B cell (primary cell): Measurements from ENCODE around the gene SLC48A1. TPM values are rescaled to one million over a fixed set of nuclear protein-coding genes. Genes with fewer than 3 reads are reported as not detected.

Experiments used
- ATAC-seq: fragments of 200-7000 bp; cut with Tn5 transposase; one replicate; pipeline ENCODE4 v1.10.0; 2021; ENCODE audit warnings: low read depth, mild to moderate bottlenecking, moderate number of reproducible peaks, moderate library complexity
- CTCF ChIA-PET: fragments of 350-600 bp; sonication (Branson Sonifier 250); formaldehyde crosslinking; loops from one replicate; lab custom pipeline; 2021; ENCODE audit warnings: antibody characterized with exemption, inconsistent platforms; lab: Charles Lee
- POLR2A ChIA-PET: fragments of 350-600 bp; sonication (Branson Sonifier 250); formaldehyde crosslinking; loops from one replicate; lab custom pipeline; 2021; ENCODE audit warnings: antibody characterized with exemption; lab: Charles Lee
- DNase-seq: peaks from one replicate; pipeline ENCODE4 v3.0.0; 2013
- H2AFZ ChIP-seq: 2 replicates; pipeline ENCODE4 v1.6.1; 2012; ENCODE audit warnings: mild to moderate bottlenecking, low read depth, low read length; ENCODE audit not compliant: insufficient read depth, poor library complexity, severe bottlenecking
- H3K27ac ChIP-seq, 2 donors: 1 replicate in 1 of 2; 2 replicates in 1 of 2; pipeline ENCODE4 v1.5.1; 2012 to 2013; ENCODE audit warnings: low read length in 2 of 2, mild to moderate bottlenecking in 2 of 2, moderate library complexity in 1 of 2
- H3K27me3 ChIP-seq, 4 experiments: fragments of 200-600 bp in 1 of 4; sonication (generic) in 1 of 4; replicated peaks in 1 of 4; 1 replicate in 2 of 4; 2 replicates in 2 of 4; pipeline versions ENCODE4 v1.6.1 to v1.7.0; 2013 to 2016; ENCODE audit warnings: low read length in 3 of 4, mild to moderate bottlenecking in 2 of 4, mixed read lengths in 1 of 4, moderate library complexity in 1 of 4; ENCODE audit not compliant: insufficient read depth in 4 of 4, control insufficient read depth in 3 of 4; ENCODE audit errors: control extremely low read depth in 1 of 4
- H3K36me3 ChIP-seq, 2 experiments: replicated peaks in 1 of 2; 1 replicate in 1 of 2; 2 replicates in 1 of 2; pipeline versions ENCODE4 v1.6.1 to v1.7.1; 2013; ENCODE audit warnings: low read length in 1 of 2; ENCODE audit not compliant: insufficient read depth in 2 of 2, control insufficient read depth in 1 of 2; ENCODE audit errors: control extremely low read depth in 1 of 2, extremely low read depth in 1 of 2
- H3K4me1 ChIP-seq, 2 donors: fragments of 200-600 bp in 1 of 2; sonication (generic) in 1 of 2; 1 replicate in 1 of 2; 2 replicates in 1 of 2; pipeline versions ENCODE4 v1.5.1 to v1.6.1; 2013 to 2017; ENCODE audit warnings: low read length in 2 of 2; ENCODE audit not compliant: control insufficient read depth in 2 of 2, insufficient read depth in 2 of 2
- H3K4me2 ChIP-seq: replicated peaks from 2 replicates; pipeline ENCODE3; 2012; ENCODE audit warnings: mild to moderate bottlenecking, low read depth, low read length; ENCODE audit not compliant: poor library complexity, severe bottlenecking
- H3K4me3 ChIP-seq, 5 experiments: fragments of 200-600 bp in 1 of 5; sonication (generic) in 1 of 5; 1 replicate in 3 of 5; 2 replicates in 2 of 5; pipeline versions ENCODE4 v1.5.1 to v1.7.0; 2011 to 2016; ENCODE audit warnings: low read length in 4 of 5, mild to moderate bottlenecking in 4 of 5, low read depth in 2 of 5, control low read depth in 1 of 5, moderate library complexity in 1 of 5; ENCODE audit not compliant: insufficient read depth in 1 of 5; ENCODE audit errors: control extremely low read depth in 1 of 5, extremely low read depth in 1 of 5
- H3K79me2 ChIP-seq: fragments of 200-600 bp; sonication (generic); one replicate; pipeline ENCODE4 v1.6.0; 2016; ENCODE audit warnings: low read length; ENCODE audit not compliant: control insufficient read depth, insufficient read depth
- H3K9ac ChIP-seq: fragments of 200-600 bp; sonication (generic); 2 replicates; pipeline ENCODE4 v1.6.1; 2017; ENCODE audit warnings: mild to moderate bottlenecking, low read length, moderate library complexity
- H3K9me3 ChIP-seq, 3 donors: one replicate each; pipeline versions ENCODE4 v1.6.1 to v1.7.1; 2013; ENCODE audit warnings: low read length in 2 of 3; ENCODE audit not compliant: control insufficient read depth in 2 of 3, insufficient read depth in 1 of 3; ENCODE audit errors: control extremely low read depth in 1 of 3
- H4K20me1 ChIP-seq: 2 replicates; pipeline ENCODE4 v1.6.0; 2012; ENCODE audit warnings: mild to moderate bottlenecking, low read length; ENCODE audit not compliant: insufficient read depth, control insufficient read depth, poor library complexity, severe bottlenecking
- H3K27ac Mint-ChIP-seq: one replicate; pipeline ENCODE4 v1.8.0; 2021; ENCODE audit warnings: mixed read lengths
- H3K27me3 Mint-ChIP-seq: one replicate; pipeline ENCODE4 v1.8.0; 2021; ENCODE audit warnings: mixed read lengths
- H3K4me1 Mint-ChIP-seq: one replicate; pipeline ENCODE4 v1.8.0; 2021; ENCODE audit warnings: mixed read lengths
- H3K4me3 Mint-ChIP-seq: one replicate; pipeline ENCODE4 v1.8.0; 2021; ENCODE audit warnings: mixed read lengths
- H3K9me3 Mint-ChIP-seq: one replicate; pipeline ENCODE4 v1.8.0; 2022; ENCODE audit warnings: mixed read lengths; ENCODE audit not compliant: insufficient read depth
- CTCF ChIP-seq: fragments of 200-600 bp; IDR thresholded peaks from one replicate; pipeline ENCODE4 v1.8.0; 2022; ENCODE audit warnings: antibody characterized with exemption, mild to moderate bottlenecking
- EZH2 ChIP-seq: IDR thresholded peaks from 2 replicates; pipeline ENCODE4 v1.6.1; 2012; ENCODE audit warnings: borderline replicate concordance, low read depth, mild to moderate bottlenecking, moderate library complexity, low read length; ENCODE audit not compliant: insufficient read depth, poor library complexity, severe bottlenecking
- WGBS: methylation state at CpG from one replicate; pipeline ENCODE4 v1.1.5; 2013; ENCODE audit warnings: missing lambda C conversion rate; ENCODE audit not compliant: insufficient coverage; 5-methylcytosine and 5-hydroxymethylcytosine counted together
- intact Hi-C: fragments of 100-400 bp; cut with micrococcal nuclease; formaldehyde crosslinking; loops from one replicate; pipeline ENCODE4 v1.10.0; 2022
- polyA plus RNA-seq: library from polyadenylated mRNA; depleted of rRNA; stranded (reverse); fragments of >200 nt; gene quantifications from 2 replicates; pipeline ENCODE4 v1.2.3, GENCODE V29; 2012
- total RNA-seq, 2 donors: library from RNA; stranded (reverse); fragments of 120-200 nt in 1 of 2; gene quantifications; 1 replicate in 1 of 2; 2 replicates in 1 of 2; pipeline versions ENCODE4 v1.2.3 to v1.2.4, GENCODE V29; 2013 to 2022

The SLC48A1 gene
- total and polyA plus RNA-seq, 2 donors (not counting 1 experiment from before 2014, with no cell fraction given): 8.0 to 20.0 TPM

- Histone ChIP-seq H3K9ac (peak overlapping the region; percentile 72), H3K27me3 (no peaks in the 10 kb centered on the region), H3K4me2 (peak overlapping the region; percentile 97), H3K9me3 (no peaks in the 10 kb centered on the region), H3K36me3 (no peaks in the 10 kb centered on the region), H3K4me1 (peaks cover 54 to 66% of the 10 kb centered on the region in 2 donors), H4K20me1 (no peaks in the 10 kb centered on the region), H2AFZ (peak overlapping the region; percentile 89), H3K4me3 (peak overlapping the region in 4 of 5 experiments; percentile 64 to 71 (median 68)), H3K79me2 (no peaks in the 10 kb centered on the region), H3K27ac (no peak overlapping the region)
- Mint-ChIP-seq H3K4me1 (peaks cover 52% of the 10 kb centered on the region), H3K27ac (peak overlapping the region; percentile 50), H3K27me3 (no peaks in the 10 kb centered on the region), H3K4me3 (peak overlapping the region; percentile 85), H3K9me3 (no peaks in the 10 kb centered on the region)
- intact Hi-C loops: loop anchor here (2.0 kb wide), 1 partner anchor 14 kb away; the partner anchor contains the start of gene SLC48A1
- WGBS: 2% methylated on average over 9 of the region's 10 CpGs
- POLR2A ChIA-PET: interaction anchor here (0.6 to 7.3 kb wide), 8 partner anchors 11 to 573 kb away, joined by 3 to 43 read pairs (median 5); partner anchors contain the start of gene SLC48A1
- CTCF ChIA-PET: interaction anchor here (0.8 to 14.1 kb wide), 12 partner anchors 13 to 107 kb away, joined by 3 to 452 read pairs (median 10); partner anchors contain the start of gene SLC48A1
- ATAC-seq (no peak), DNase-seq (no peak)
- no peak for TF ChIP-seq CTCF
- TF ChIP-seq EZH2: no peak
Observed at GRCh38 chr12:47758584-47758833, 14.5 kb upstream of the SLC48A1 start.
